Spleen (tissue), 11 donors: ENCODE results near the gene OIP5. TPM values are rescaled to one million over a fixed set of nuclear protein-coding genes. Genes with fewer than 3 reads are reported as not detected.
A peak's percentile ranks its signal among the peaks of the same experiment; 100 is the strongest.
"Not testable (repeated sequence)": the region's sequence is repeated elsewhere in the genome, so short reads cannot be mapped to it uniquely, and the experiment has no call there.

Experiments used
- DNase-seq: peaks from one replicate; pipeline ENCODE4 v3.0.0-alpha.2; 2020
- H3K27ac ChIP-seq, 8 donors: fragments of 200-600 bp; sonication (generic) in 7 of 8; 1 replicate in 4 of 8; 2 replicates in 4 of 8; pipeline versions ENCODE4 v1.5.0 to v1.8.0; 2016 to 2021; ENCODE audit warnings: inconsistent platforms in 4 of 8, mild to moderate bottlenecking in 4 of 8, moderate library complexity in 1 of 8
- H3K27me3 ChIP-seq, 7 donors: fragments of 200-600 bp; sonication (generic) in 6 of 7; replicated peaks in 1 of 7; 1 replicate in 4 of 7; 2 replicates in 3 of 7; pipeline versions ENCODE4 v1.5.0 to v1.8.0; 2016 to 2021; ENCODE audit warnings: inconsistent platforms in 3 of 7, mild to moderate bottlenecking in 1 of 7
- H3K36me3 ChIP-seq, 6 donors: fragments of 200-600 bp; sonication (generic) in 5 of 6; 1 replicate in 4 of 6; 2 replicates in 2 of 6; pipeline versions ENCODE4 v1.5.0 to v1.8.0; 2016 to 2021; ENCODE audit warnings: inconsistent platforms in 2 of 6
- H3K4me1 ChIP-seq, 6 donors: fragments of 200-600 bp; sonication (generic) in 5 of 6; 1 replicate in 3 of 6; 2 replicates in 3 of 6; pipeline versions ENCODE4 v1.5.0 to v1.8.0; 2016 to 2021; ENCODE audit warnings: inconsistent platforms in 3 of 6
- H3K4me3 ChIP-seq, 8 donors: fragments of 200-600 bp; sonication (generic) in 7 of 8; 1 replicate in 4 of 8; 2 replicates in 4 of 8; pipeline versions ENCODE4 v1.5.0 to v1.8.0; 2016 to 2021; ENCODE audit warnings: inconsistent platforms in 4 of 8, mild to moderate bottlenecking in 4 of 8, moderate library complexity in 2 of 8
- H3K9me3 ChIP-seq, 8 donors: fragments of 200-600 bp; sonication (generic) in 7 of 8; 1 replicate in 4 of 8; 2 replicates in 4 of 8; pipeline versions ENCODE4 v1.5.0 to v1.8.0; 2016 to 2021; ENCODE audit warnings: inconsistent platforms in 4 of 8
- POLR2A ChIP-seq, 3 donors: fragments of 450-650 bp; IDR thresholded peaks; one replicate each; pipeline ENCODE4 v1.5.1; 2017; ENCODE audit warnings: antibody characterized with exemption in 3 of 3, mild to moderate bottlenecking in 1 of 3
- POLR2AphosphoS5 ChIP-seq, 3 donors: sonication (generic); formaldehyde crosslinking; IDR thresholded peaks; one replicate each; pipeline ENCODE4 v1.5.1; 2017; ENCODE audit warnings: antibody characterized with exemption in 3 of 3
- whole genome bisulfite sequencing, 5 donors: extraction: QIAGEN DNeasy Blood & Tissue Kit in 3 of 5; methylation state at CpG; one replicate each; pipeline versions ENCODE4 v1.1.5 to v1.1.7; 2013 to 2018; 5-methylcytosine and 5-hydroxymethylcytosine counted together
- intact Hi-C: fragments of 100-400 bp; cut with DNase I; formaldehyde crosslinking; loops from one replicate; pipeline ENCODE4 v1.15.0; 2023; ENCODE audit warnings: low total_unique reads
- polyA plus RNA-seq, 3 donors: library from polyadenylated mRNA; stranded (reverse); fragments of 200-250 nt; gene quantifications; one replicate each; pipeline ENCODE4 v1.2.1, GENCODE V29; 2013
- total RNA-seq, 7 donors: library from RNA; depleted of rRNA in 3 of 7; stranded (reverse); fragments of >200 nt in 3 of 7; fragmentation: NEBNext Ultra II Directional in 4 of 7; extraction: Animal tissue kit (Norgen Biotek cat#: 25700) in 4 of 7; gene quantifications; one replicate each; pipeline versions ENCODE4 v1.1.0 to v1.2.1, GENCODE V29; 2016 to 2021
- TF ChIP-seq, protein P1 (sequence below), 11 experiments: fragments of 200-600 bp in 7 of 11; fragments of 450-650 bp in 4 of 11; sonication (generic) in 4 of 11; IDR thresholded peaks in 8 of 11; conservative IDR thresholded peaks in 3 of 11; 1 replicate in 7 of 11; 2 replicates in 4 of 11; pipeline versions ENCODE4 v1.4.0 to v1.8.0; 2016 to 2021; ENCODE audit warnings: antibody characterized with exemption in 11 of 11, inconsistent platforms in 4 of 11, mild to moderate bottlenecking in 1 of 11
- donor health status: healthy with polysubstance abuse.
- donor health status: DM: no; HTN: no; CAD: no; lungs with moderate emphysema.
- donor health status: DM: no; HTN: no; CAD: no.
- donor health status: Bipolar disorder and iron deficiency.
- donor health status: healthy.
- donor health status: DM: no; HTN: no; CAD: no.
- donor health status: DM: yes; HTN: yes; CAD: no.

The OIP5 gene
- total and polyA plus RNA-seq, 10 donors = 1.1 to 6.0 (median 2.3) TPM; not detected in 1

DNA sequence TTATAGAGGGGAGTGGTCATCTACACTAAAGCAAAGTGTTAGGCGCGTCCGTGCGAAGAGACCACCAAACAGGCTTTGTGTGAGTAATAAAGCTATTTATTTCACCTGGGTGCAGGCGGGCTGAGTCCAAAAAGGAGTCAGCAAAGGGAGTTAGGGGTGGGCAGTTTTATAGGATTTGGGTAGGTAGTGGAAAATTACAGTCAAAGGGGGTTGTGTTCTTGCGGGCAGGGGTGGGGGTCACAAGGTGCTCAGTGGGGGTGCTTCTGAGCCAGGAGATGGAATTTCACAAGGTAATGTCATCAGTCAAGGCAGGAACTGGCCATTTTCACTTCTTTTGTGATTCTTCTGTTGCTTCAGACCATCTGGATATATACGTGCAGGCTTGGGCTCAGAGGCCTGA, 47.1 kb downstream of the OIP5 start:
- Histone ChIP-seq H3K27me3 (no peaks in the 10 kb centered on the region), H3K4me3 (peak overlapping the region in 7 of 8 donors; percentile 75 to 99 (median 92)), H3K4me1 (peaks cover 14 to 67% (median 50%) of the 10 kb centered on the region in 6 donors), H3K27ac (peak overlapping the region in 7 of 8 donors; percentile 91 to 96 (median 94)), H3K36me3 (peaks cover 7 to 61% (median 33%) of the 10 kb centered on the region in 6 donors), H3K9me3 (no peaks in the 10 kb centered on the region)
- 35 to 49% (median 42%) methylated on average over 7 of the region's 7 CpGs for WGBS, 5 donors
- TF ChIP-seq POLR2AphosphoS5 (IDR thresholded peaks at IDR 0.05) (no peak), POLR2A (IDR thresholded peaks at IDR 0.05) (no peak)
- TF ChIP-seq, protein P1, sequence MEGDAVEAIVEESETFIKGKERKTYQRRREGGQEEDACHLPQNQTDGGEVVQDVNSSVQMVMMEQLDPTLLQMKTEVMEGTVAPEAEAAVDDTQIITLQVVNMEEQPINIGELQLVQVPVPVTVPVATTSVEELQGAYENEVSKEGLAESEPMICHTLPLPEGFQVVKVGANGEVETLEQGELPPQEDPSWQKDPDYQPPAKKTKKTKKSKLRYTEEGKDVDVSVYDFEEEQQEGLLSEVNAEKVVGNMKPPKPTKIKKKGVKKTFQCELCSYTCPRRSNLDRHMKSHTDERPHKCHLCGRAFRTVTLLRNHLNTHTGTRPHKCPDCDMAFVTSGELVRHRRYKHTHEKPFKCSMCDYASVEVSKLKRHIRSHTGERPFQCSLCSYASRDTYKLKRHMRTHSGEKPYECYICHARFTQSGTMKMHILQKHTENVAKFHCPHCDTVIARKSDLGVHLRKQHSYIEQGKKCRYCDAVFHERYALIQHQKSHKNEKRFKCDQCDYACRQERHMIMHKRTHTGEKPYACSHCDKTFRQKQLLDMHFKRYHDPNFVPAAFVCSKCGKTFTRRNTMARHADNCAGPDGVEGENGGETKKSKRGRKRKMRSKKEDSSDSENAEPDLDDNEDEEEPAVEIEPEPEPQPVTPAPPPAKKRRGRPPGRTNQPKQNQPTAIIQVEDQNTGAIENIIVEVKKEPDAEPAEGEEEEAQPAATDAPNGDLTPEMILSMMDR (IDR thresholded peaks at IDR 0.05 in 8 of 11, conservative IDR thresholded peaks at IDR 0.05 in 3 of 11) = no peak
- intact Hi-C loops = no loop called here
- no peak for DNase-seq

DNA sequence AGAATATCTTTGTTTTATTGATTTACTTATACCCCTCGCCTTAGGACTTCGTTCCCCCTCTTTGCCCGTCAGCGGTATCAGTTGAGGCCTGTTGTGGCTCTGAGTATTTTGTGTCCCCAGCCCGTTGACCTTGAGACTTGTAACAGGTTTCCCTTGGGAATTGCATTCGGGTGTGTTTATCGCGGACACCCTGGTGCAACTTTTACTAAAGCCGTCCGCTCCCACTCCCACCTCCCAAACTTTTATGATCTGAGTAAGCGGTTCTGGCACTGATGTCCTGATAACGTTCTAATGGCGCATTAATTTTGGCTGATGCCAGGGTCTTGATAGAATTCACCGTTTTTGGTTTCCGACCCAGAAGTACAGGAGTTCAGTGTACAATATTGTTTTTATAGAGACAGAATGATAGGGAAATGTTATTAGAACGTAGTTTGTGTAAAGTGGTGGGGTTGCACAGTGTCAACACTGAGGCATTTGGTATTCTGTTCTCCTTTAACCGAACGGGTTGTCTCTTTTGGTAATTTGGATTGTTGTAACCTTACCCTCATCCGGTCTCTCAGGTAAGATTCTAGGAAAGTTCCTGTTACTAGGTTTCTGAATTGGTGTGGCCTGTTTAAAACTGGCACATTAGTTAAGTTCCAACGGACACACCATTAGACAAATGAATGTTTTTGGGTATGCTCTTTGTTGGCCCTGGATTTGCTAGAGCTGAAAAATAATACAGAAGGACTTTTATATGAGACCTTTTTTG, 47.8 kb downstream of the OIP5 start:
- peaks cover 7 to 61% (median 37%) of the 10 kb centered on the region in 6 donors for H3K36me3 ChIP-seq
- H3K4me3 ChIP-seq = peak overlapping the region; percentile 75 to 99 (median 88)
- H3K9me3 ChIP-seq = no peaks in the 10 kb centered on the region
- intact Hi-C loops = no loop called here
- DNase-seq = no peak
- H3K27me3 ChIP-seq = no peaks in the 10 kb centered on the region
- WGBS, 5 donors = 0 to 1% (median 1%) methylated on average over 20 of the region's 20 CpGs
- TF ChIP-seq, protein P1 (IDR thresholded peaks at IDR 0.05 in 8 of 11, conservative IDR thresholded peaks at IDR 0.05 in 3 of 11) = no peak
- no peak for TF ChIP-seq POLR2AphosphoS5 (IDR thresholded peaks at IDR 0.05)
- no peak for TF ChIP-seq POLR2A (IDR thresholded peaks at IDR 0.05)
- H3K27ac ChIP-seq = peak overlapping the region; percentile 81 to 96 (median 94)
- peaks cover 14 to 61% (median 47%) of the 10 kb centered on the region in 6 donors for H3K4me1 ChIP-seq

DNA sequence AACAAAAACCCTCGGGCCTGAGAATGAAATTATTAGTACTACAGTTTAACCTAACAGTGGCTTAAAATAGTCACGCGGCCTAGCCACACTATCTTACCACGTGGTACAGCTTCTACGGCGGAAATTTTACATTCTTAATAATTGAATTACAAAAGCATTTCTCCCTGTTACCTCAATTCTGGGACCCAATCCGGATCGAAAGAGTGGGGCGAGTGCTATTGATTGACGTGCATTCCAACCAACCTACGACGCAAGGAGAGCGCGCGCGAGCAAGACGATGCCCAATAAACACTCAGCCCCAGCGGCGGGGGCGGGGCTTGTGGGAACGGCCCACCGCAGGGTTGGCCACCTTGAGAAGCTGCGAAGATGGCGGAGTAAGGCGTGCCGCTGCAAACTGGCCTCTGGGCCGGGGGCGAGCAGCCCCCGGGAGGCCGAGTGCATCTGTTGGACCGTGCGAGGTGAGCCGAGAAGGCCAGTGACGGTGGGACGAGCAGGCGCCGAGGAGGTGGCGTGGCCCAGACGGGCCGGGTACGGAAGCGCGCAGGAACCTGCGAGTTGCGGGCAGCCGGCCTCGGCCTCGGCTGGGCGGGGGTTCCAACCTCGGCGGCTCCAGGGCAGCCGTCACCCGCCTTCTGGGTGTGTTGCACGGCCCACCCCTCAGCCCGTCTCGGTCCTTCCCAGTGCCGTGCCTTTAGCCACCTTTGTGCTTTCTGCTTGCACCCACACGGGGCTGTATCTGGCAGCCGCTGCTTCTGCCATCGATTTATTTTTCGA, 48.6 kb downstream of the OIP5 start:
- intact Hi-C loops = no loop called here
- TF ChIP-seq, protein P1 (IDR thresholded peaks at IDR 0.05 in 8 of 11, conservative IDR thresholded peaks at IDR 0.05 in 3 of 11) = peak in 2 of 11 experiments; percentile 9 to 14
- TF ChIP-seq POLR2AphosphoS5 (IDR thresholded peaks at IDR 0.05) (peak; percentile 95 to 97 (median 96)), POLR2A (IDR thresholded peaks at IDR 0.05) (peak; percentile 33 to 62 (median 35))
- peaks cover 7 to 61% (median 37%) of the 10 kb centered on the region in 6 donors for H3K36me3 ChIP-seq
- peak; percentile 98 for DNase-seq
- H3K4me1 ChIP-seq = peaks cover 14 to 53% (median 47%) of the 10 kb centered on the region in 6 donors
- H3K4me3 ChIP-seq = peak overlapping the region; percentile 75 to 99 (median 88)
- H3K27me3 ChIP-seq = no peaks in the 10 kb centered on the region
- 0 to 1% (median 0%) methylated on average over 39 to 61 of the region's 61 CpGs for WGBS, 5 donors
- peak overlapping the region; percentile 81 to 96 (median 94) for H3K27ac ChIP-seq
- no peaks in the 10 kb centered on the region for H3K9me3 ChIP-seq

DNA sequence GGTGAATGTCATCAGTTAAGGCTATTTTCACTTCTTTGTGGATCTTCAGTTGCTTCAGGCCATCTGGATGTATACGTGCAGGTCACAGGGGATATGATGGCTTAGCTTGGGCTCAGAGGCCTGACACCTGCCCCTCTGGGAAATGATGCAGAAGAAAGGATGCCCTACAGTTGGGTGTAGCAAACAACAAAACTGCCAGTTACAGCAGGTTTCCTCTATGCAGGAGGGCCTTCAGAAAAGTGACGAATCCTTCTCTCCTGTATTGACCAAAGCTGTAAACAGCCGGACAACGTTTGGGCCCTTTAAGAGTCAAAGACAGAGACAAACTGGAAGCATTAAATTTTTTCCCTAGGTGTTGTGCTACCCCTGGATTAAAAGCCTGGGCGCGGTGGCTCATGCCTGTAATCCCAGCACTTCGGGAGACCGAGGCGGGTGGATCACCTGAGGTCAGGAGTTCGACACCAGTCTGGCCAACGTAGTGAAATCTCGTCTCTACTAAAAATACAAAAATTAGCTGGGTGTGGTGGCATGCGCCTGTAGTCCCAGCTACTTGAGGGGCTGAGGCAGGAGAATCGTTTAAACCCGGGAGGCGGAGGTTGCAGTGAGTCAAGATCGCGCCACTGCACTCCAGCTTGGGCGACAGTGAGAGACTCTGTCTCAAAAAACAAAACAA, 49.3 kb downstream of the OIP5 start:
- H3K9me3 ChIP-seq, DNase-seq, H3K27me3 ChIP-seq, intact Hi-C loops: not testable (repeated sequence)
- peaks cover 4 to 61% (median 33%) of the 10 kb centered on the region in 6 donors for H3K36me3 ChIP-seq
- H3K4me1 ChIP-seq = peaks cover 9 to 46% (median 41%) of the 10 kb centered on the region in 6 donors
- 51 to 65% (median 53%) methylated on average over 19 of the region's 19 CpGs for WGBS, 5 donors
- peak overlapping the region; percentile 75 to 99 (median 88) for H3K4me3 ChIP-seq
- H3K27ac ChIP-seq = peak overlapping the region; percentile 81 to 96 (median 94)

DNA sequence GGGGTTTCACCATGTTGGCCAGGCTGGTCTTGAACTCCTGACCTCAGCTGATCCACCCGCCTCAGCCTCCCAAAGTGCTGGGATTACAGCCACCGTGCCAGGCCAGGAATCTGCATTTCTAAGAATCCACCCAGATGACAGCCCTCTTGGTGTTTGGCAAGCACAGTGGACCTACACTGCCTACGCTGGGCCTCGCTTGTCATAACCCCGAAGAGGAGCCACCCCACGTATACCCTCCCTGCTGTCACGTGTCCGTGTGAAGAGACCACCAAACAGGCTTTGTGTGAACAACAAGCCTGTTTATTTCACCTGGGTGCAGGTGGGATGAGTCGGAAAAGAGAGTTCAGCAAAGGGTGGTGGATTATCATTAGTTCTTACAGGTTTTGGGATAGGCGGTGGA, 50.0 kb downstream of the OIP5 start:
- intact Hi-C loops, H3K27ac ChIP-seq, H3K9me3 ChIP-seq, H3K27me3 ChIP-seq, H3K4me3 ChIP-seq, DNase-seq: not testable (repeated sequence)
- H3K36me3 ChIP-seq = peaks cover 4 to 61% (median 30%) of the 10 kb centered on the region in 6 donors
- peaks cover 9 to 39% (median 36%) of the 10 kb centered on the region in 6 donors for H3K4me1 ChIP-seq
- WGBS, 5 donors = 90 to 97% (median 96%) methylated on average over 10 of the region's 10 CpGs
